NAMALWA (cell line): ENCODE results near the gene CREB5.

ENCODE experiments used
- DNase-seq: peaks from one replicate; pipeline ENCODE4 v3.0.0-alpha.2; 2015; ENCODE audit warnings: low spot score

Gene CREB5

GRCh38 chr7:28516390-28517172 lies 104.3 kb downstream of the CREB5 start:
- no peak for DNase-seq

GRCh38 chr7:28517206-28517605 lies 104.9 kb downstream of the CREB5 start:
- no peak for DNase-seq

GRCh38 chr7:28517606-28518005 lies 105.3 kb downstream of the CREB5 start:
- DNase-seq = no peak

- DNase-seq = no peak
Observed at GRCh38 chr7:28520074-28521015, 108.0 kb downstream of the CREB5 start.

GRCh38 chr7:28524978-28525377 lies 112.7 kb downstream of the CREB5 start:
- no peak for DNase-seq

- DNase-seq = no peak
Observed at GRCh38 chr7:28528899-28529298, 116.6 kb downstream of the CREB5 start.

- DNase-seq = no peak
Observed at GRCh38 chr7:28529755-28530154, 117.4 kb downstream of the CREB5 start.

GRCh38 chr7:28530175-28530802 lies 118.0 kb downstream of the CREB5 start:
- no peak for DNase-seq

GRCh38 chr7:28530803-28531175 lies 118.5 kb downstream of the CREB5 start:
- DNase-seq = no peak

GRCh38 chr7:28531291-28531690 lies 119.0 kb downstream of the CREB5 start:
- DNase-seq = no peak

- DNase-seq = no peak
Observed at GRCh38 chr7:28532181-28532580, 119.9 kb downstream of the CREB5 start.

GRCh38 chr7:28533267-28533666 lies 120.9 kb downstream of the CREB5 start:
- DNase-seq = no peak

GRCh38 chr7:28533731-28534531 lies 121.6 kb downstream of the CREB5 start:
- no peak for DNase-seq

- no peak for DNase-seq
Observed at GRCh38 chr7:28536259-28536658, 123.9 kb downstream of the CREB5 start.

GRCh38 chr7:28539289-28539981 lies 127.1 kb downstream of the CREB5 start:
- DNase-seq = no peak

- no peak for DNase-seq
Observed at GRCh38 chr7:28542410-28542809, 130.1 kb downstream of the CREB5 start.

- no peak for DNase-seq
Observed at GRCh38 chr7:28544453-28545117, 132.3 kb downstream of the CREB5 start.

- no peak for DNase-seq
Observed at GRCh38 chr7:28546067-28546466, 133.7 kb downstream of the CREB5 start.

GRCh38 chr7:28547115-28547514 lies 134.8 kb downstream of the CREB5 start:
- no peak for DNase-seq

- DNase-seq = no peak
Observed at GRCh38 chr7:28548416-28548815, 136.1 kb downstream of the CREB5 start.

GRCh38 chr7:28549998-28550397 lies 137.7 kb downstream of the CREB5 start:
- DNase-seq = no peak
